H54 (cell line): ENCODE results near the gene SHMT2.

Experiments used
- DNase-seq: peaks from one replicate; pipeline ENCODE4 v3.0.0; 2011; ENCODE audit warnings: low spot score, mixed read lengths; ENCODE audit not compliant: insufficient read length
- FAIRE-seq: peaks from 3 replicates; lab custom pipeline; 2011; peaks lifted over from hg19 to GRCh38; lab: Jason Lieb, UNC
- POLR2A ChIP-seq: IDR thresholded peaks from 2 replicates; pipeline ENCODE4 v1.6.1; 2011; ENCODE audit warnings: low read depth, mild to moderate bottlenecking, low read length

The SHMT2 gene

GRCh38 chr12:57191410-57191809 is 38.1 kb upstream of the SHMT2 start:
- no peak for TF ChIP-seq POLR2A
- no peak for FAIRE-seq

GRCh38 chr12:57192920-57193319 is 36.6 kb upstream of the SHMT2 start:
- DNase-seq (no peak), FAIRE-seq (no peak)
- no peak for TF ChIP-seq POLR2A

More at GRCh38 chr12:57191410-57191809, 38.1 kb upstream of the SHMT2 start:
- DNase-seq = no peak

GRCh38 chr12:57193706-57194245 is 35.7 kb upstream of the SHMT2 start:
- no peak for FAIRE-seq
- DNase-seq = no peak
- no peak for TF ChIP-seq POLR2A

DNA sequence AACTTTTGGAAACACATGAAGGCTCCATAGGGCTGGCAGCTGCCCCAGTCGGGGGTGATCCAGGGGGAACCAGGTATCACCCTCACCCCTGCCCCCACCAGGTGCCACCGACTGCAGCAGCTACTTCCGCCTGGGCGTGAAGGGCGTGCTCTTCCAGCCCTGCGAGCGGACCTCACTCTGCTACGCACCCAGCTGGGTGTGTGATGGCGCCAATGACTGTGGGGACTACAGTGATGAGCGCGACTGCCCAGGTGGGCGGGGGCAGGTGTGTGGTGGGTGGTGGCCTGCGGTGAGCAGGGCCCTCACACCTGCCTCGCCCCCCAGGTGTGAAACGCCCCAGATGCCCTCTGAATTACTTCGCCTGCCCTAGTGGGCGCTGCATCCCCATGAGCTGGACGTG is 35.3 kb upstream of the SHMT2 start:
- no peak for DNase-seq
- no peak for FAIRE-seq
- no peak for TF ChIP-seq POLR2A

- DNase-seq = no peak
- TF ChIP-seq POLR2A = no peak
- no peak for FAIRE-seq
Measured at GRCh38 chr12:57195186-57195585, 34.3 kb upstream of the SHMT2 start.

GRCh38 chr12:57195611-57196371 is 33.7 kb upstream of the SHMT2 start:
- FAIRE-seq = no peak

GRCh38 chr12:57196439-57196838 is 33.1 kb upstream of the SHMT2 start:
- TF ChIP-seq POLR2A = no peak
- no peak for DNase-seq
- no peak for FAIRE-seq

More at GRCh38 chr12:57195611-57196371, 33.7 kb upstream of the SHMT2 start:
- DNase-seq = no peak
- no peak for TF ChIP-seq POLR2A

GRCh38 chr12:57196956-57197355 is 32.6 kb upstream of the SHMT2 start:
- no peak for TF ChIP-seq POLR2A
- DNase-seq (no peak), FAIRE-seq (no peak)

- FAIRE-seq = no peak
- no peak for TF ChIP-seq POLR2A
Measured at GRCh38 chr12:57198329-57198728, 31.2 kb upstream of the SHMT2 start.

DNA sequence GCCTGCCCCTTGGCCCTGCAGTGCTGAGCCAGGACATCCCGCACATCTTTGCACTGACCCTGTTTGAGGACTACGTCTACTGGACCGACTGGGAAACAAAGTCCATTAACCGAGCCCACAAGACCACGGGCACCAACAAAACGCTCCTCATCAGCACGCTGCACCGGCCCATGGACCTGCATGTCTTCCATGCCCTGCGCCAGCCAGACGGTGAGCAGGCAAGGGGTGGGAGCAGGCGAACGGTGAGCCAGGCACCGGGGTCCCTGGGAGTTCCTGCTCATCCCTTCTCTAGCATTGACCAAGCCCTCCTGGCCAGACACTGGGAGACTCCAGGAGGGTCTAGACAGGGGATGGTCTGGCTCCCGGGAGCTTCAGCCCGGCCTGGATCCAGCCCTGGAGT is 30.3 kb upstream of the SHMT2 start:
- no peak for TF ChIP-seq POLR2A
- FAIRE-seq (no peak), DNase-seq (no peak)

More at GRCh38 chr12:57198329-57198728, 31.2 kb upstream of the SHMT2 start:
- no peak for DNase-seq

DNA sequence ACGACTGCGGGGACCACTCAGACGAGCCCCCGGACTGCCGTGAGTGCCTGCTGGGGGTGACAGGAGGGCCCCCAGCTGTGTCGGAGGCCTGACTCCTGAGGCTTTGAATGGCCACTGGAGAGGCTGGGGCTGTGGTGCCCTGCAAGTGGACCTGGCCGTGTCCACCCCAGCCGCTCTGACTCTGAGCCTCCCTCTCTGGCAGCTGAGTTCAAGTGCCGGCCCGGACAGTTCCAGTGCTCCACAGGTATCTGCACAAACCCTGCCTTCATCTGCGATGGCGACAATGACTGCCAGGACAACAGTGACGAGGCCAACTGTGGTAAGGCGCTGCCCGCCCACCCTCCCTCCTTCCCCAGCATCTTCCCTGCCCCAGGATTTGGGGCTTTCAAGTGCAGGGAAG is 29.0 kb upstream of the SHMT2 start:
- no peak for TF ChIP-seq POLR2A
- no peak for DNase-seq
- FAIRE-seq = no peak

DNA sequence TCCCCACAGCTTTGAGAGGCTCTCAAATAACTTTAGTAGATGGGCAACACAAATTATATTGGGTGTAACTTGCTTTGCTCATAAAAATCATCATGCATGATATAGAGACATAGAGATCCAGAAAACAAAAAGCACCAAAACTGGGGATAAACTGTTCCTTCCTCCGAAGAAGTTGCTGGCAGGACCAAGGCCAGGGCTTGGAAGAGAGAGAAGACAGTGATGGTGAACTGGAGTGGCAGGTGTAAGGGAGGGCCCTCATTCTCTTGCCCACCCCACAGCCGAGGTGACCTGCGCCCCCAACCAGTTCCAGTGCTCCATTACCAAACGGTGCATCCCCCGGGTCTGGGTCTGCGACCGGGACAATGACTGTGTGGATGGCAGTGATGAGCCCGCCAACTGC is 28.3 kb upstream of the SHMT2 start:
- no peak for FAIRE-seq
- TF ChIP-seq POLR2A = no peak
- DNase-seq = no peak

DNA sequence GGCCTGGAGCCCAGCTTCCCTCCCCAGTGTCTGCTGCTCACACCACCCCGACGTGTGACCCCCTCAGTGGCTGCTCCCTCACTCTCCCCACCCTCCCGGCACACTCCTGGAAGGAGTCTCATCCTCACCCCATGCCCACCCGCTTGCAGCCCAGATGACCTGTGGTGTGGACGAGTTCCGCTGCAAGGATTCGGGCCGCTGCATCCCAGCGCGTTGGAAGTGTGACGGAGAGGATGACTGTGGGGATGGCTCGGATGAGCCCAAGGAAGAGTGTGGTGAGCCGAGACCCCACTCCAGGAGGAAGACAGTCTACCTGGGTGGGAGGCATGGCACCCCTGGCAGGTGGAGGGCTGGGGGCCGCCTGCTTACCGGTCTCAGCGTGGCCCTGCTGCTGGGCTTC is 27.9 kb upstream of the SHMT2 start:
- TF ChIP-seq POLR2A = no peak
- DNase-seq (no peak), FAIRE-seq (no peak)

GRCh38 chr12:57202321-57202720 is 27.2 kb upstream of the SHMT2 start:
- no peak for TF ChIP-seq POLR2A
- DNase-seq (no peak), FAIRE-seq (no peak)

GRCh38 chr12:57203201-57203600 is 26.3 kb upstream of the SHMT2 start:
- FAIRE-seq (no peak), DNase-seq (no peak)
- TF ChIP-seq POLR2A = no peak

- TF ChIP-seq POLR2A = no peak
- FAIRE-seq = no peak
Measured at GRCh38 chr12:57203791-57204190, 25.7 kb upstream of the SHMT2 start.

More at GRCh38 chr12:57203791-57204190, 25.7 kb upstream of the SHMT2 start:
- DNase-seq = no peak
